GM21529 (cell line): ENCODE results near the gene ALDH1A2.

Source experiments
- ATAC-seq: cut with Tn5 transposase; IDR thresholded peaks from one replicate; pipeline ENCODE4 v1.9.1; 2021; ENCODE audit not compliant: unreplicated experiment

Gene ALDH1A2

DNA sequence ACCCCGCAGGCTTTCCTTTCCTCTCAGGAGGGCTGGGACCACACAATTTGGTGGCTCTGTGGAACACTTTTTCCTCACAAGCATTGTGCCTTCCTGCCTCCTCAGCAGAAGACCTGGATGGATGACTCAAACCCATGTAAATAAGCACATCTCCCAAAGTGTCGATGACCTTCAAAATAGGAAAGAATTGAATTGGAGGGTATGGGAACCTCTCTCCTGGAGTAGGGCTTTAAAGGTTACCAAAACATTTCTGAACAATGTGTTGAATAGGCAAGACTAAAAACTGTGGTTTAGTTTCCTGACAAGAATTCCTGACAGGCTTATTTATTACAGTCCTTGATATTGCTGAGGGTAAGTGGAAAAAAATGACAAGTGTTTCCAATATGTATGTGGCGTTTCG is 118.2 kb downstream of the ALDH1A2 start:
- ATAC-seq: no peak

GRCh38 chr15:57946491-57947048 is 118.9 kb downstream of the ALDH1A2 start:
- no peak for ATAC-seq

DNA sequence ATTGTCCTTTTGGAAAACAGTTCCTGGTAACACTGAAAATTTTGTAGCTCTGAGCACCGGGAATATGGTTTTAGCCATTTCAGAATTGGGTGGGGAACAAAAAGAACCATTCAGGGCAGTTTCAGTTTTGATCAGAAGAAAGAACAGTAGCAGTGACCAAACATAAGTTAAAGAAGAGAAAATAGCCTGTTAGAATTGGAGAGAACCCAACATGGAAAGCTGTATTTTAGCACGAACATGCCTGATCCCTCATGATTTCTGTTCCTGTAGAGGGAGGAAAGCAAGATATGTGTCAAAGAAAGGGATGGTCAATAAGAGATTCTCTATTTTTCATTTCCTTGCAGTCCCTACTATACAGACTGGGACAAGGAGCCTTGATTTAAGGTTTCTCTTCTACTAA is 119.9 kb downstream of the ALDH1A2 start:
- no peak for ATAC-seq

GRCh38 chr15:57943754-57944420 is 121.6 kb downstream of the ALDH1A2 start:
- ATAC-seq: no peak

DNA sequence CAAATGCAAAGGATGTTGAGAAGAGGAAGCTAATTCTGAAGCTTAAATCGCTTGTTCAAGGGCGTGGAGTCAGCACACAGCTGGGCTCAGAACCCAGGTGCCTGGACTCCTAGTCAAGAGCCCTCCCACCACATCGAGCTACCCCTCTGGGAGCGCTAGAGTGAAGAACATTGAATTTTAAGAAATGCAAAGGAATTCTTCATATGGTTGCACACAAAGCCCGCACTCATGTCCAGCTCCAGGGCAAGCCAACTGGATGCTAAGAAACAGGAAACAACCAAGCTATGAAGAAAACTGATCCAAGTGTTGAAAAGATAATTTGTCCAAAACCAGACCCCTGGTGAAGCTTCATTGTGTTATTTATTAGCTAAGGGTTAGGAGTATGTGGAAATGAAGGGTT is 122.3 kb downstream of the ALDH1A2 start:
- ATAC-seq: no peak

DNA sequence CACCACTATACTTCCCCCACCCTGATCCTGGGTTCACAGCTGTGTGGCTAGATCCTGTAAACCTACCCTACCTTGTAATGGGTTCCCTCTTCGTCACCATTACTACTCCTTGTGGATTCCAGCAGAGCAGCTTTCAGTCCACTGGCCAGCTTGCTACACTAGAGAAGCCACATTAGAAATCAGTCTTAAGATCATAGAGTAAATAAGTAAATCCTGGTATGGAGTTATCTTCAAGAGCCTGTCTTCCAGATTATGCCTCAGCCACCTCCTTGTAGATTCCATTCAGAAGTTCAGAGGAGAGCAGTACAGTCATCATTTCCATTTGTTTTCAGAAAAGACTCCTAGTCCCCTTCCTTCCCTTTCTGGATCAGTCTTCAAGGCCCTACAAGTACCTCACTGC is 123.7 kb downstream of the ALDH1A2 start:
- no peak for ATAC-seq

DNA sequence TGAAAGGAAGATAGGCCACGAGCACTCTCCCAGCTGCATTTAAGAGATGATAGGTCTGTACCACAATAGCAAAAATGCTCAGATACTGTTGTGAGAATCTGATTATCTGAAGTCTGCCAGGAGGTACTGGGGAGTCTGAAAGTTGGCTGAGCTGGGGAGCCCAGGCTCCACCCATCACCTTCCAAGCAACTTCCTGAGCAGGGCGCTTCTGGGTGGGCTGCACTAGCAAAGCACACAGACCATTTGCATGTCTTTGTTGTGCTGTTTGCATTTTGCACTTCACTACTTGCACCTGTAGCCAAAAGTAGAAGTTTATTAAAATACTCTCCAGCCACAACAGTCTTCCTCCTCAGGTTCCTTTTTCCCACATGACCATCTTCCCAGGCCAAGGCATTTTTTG is 133.2 kb downstream of the ALDH1A2 start:
- no peak for ATAC-seq

- ATAC-seq: no peak
Observed at GRCh38 chr15:57931570-57931969, 133.9 kb downstream of the ALDH1A2 start.

GRCh38 chr15:57927091-57927631 is 138.3 kb downstream of the ALDH1A2 start:
- ATAC-seq: no peak

- ATAC-seq: no peak
Observed at GRCh38 chr15:57925650-57926049, 139.9 kb downstream of the ALDH1A2 start.

DNA sequence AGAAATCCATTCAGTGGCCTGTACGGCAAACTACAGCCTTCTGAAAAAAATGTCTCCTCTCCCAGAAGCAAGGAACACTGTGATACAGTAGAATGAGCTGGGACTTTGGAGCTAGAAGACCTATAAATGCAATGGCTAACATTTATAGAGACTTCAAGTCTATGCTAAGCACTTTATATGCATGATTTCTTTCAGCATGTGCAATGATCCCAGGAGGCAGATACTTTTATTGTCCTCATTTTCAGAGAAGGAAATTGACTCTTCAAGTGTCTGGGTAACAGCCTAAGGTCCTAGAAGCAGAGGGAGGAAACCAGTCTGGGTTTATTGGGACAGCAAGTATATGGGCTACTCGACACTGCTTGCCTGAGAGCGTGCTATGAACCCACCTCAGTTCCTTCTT is 140.9 kb downstream of the ALDH1A2 start:
- no peak for ATAC-seq

DNA sequence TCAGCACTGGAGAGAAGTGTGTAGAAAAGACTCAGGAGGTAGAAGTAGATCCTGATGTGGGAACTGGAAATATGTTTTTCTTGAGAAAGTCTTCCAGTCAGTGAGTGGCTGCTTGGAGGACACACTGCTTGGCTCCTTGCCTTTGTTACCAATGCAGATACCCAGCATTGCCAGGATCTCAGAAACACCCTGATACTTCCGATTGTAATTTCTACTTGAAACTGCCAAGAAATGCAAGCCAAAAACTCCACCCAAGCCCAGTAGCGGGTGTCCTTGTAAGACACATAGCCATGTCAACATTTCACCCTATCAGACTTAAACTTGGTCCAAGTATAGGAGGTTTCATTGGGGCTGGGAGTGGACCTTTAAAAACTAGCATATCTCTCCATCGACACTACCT is 141.8 kb downstream of the ALDH1A2 start:
- no peak for ATAC-seq

- ATAC-seq: no peak
Observed at GRCh38 chr15:57923306-57923705, 142.2 kb downstream of the ALDH1A2 start.

GRCh38 chr15:57922776-57923175 is 142.7 kb downstream of the ALDH1A2 start:
- ATAC-seq: no peak

DNA sequence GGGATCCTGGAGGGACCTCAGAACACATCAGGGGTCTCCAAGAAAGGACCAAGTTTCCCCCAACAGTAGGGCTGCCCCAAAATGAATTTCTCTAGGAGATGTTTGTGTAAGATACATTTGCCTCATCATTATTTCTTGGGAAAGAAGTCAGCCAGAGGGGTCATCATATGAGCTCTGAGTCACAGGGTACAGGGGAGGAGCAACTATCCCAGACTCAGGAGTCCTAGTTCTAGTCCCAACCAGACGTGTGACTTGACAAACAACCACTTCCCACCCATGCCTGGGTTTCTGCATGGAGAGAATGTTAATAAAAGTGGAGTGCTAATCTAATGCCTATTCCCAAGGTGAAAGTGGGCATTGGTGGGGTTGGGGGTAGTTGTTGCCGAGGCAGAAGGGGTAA is 144.1 kb downstream of the ALDH1A2 start:
- no peak for ATAC-seq

- ATAC-seq: no peak
Observed at GRCh38 chr15:57920911-57921310, 144.6 kb downstream of the ALDH1A2 start.

DNA sequence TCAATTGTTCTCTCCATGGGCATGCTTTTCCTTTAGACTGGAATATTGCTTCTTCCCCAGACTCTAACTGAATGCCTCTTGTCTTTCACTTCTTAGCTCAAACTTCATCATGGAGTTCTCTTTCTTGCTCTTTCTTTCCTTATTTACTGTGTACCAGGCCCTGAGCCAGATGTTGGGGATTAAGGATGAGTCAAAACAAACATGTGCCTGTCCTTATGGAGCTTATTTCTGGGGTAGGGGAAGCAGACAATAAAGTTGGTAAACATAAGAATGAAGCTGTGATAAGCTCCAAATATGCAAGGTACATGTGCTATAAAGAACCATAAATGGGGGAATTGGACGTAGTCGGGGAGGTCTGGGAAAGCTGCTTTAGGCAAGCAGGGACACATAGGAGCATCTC is 145.8 kb downstream of the ALDH1A2 start:
- ATAC-seq: no peak

DNA sequence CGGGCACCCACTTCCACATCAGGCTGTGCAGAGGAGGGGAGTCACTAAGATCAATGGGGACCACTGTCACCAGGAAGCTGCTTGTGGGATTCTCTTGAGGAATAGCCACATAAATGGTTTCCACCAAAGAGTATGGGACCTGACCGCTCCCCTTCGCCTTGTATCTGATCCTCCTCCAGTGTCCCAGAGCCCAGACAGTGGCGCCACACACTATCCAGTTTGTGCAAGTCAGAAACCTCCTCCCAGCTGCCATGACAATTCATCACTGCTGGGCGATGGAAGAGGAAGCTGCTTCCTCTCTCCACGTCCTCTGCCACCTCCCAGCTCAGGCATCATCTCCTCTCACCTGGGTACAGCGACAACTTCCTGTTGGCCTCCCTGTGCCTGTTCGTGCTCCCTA is 147.5 kb downstream of the ALDH1A2 start:
- ATAC-seq: no peak

- no peak for ATAC-seq
Observed at GRCh38 chr15:57916695-57917094, 148.8 kb downstream of the ALDH1A2 start.

GRCh38 chr15:57915827-57916531 is 149.5 kb downstream of the ALDH1A2 start:
- no peak for ATAC-seq

GRCh38 chr15:57914350-57915055 is 151.0 kb downstream of the ALDH1A2 start:
- no peak for ATAC-seq

DNA sequence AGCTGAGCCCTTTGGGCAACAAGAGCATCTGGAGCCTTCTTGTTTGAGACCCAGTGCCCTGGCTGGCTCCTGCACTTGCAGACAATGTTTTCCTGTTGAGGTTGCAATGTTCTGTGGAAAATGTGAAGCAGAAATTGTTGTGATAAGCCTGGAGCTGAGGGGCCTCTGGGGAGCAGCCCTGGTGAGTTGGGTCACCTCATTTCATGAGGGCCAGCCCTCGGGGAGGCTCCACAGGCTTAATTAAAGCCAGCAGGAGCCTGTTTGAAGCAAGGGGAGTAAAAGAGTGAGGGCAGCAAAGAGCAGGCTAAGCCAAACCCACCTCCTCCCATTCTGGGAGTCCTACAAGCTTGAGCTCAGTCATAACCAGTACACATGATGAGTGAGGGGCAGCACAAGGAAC is 154.3 kb downstream of the ALDH1A2 start:
- no peak for ATAC-seq
